GM19099 (cell line): ENCODE data around the gene PAFAH1B1.

Source experiments
- POLR2A ChIP-seq: IDR thresholded peaks from 3 replicates; pipeline ENCODE4 v1.6.1; 2011; ENCODE audit warnings: low read depth; ENCODE audit not compliant: insufficient read length; ENCODE audit errors: extremely low read depth

PAFAH1B1 gene

GRCh38 chr17:2621241-2621640 is 27.8 kb downstream of the PAFAH1B1 start:
- no peak for TF ChIP-seq POLR2A

GRCh38 chr17:2624292-2624731 is 30.9 kb downstream of the PAFAH1B1 start:
- no peak for TF ChIP-seq POLR2A

- no peak for TF ChIP-seq POLR2A
Observed at GRCh38 chr17:2631211-2631610, 37.8 kb downstream of the PAFAH1B1 start.

- TF ChIP-seq POLR2A = no peak
Observed at GRCh38 chr17:2634361-2634960, 41.0 kb downstream of the PAFAH1B1 start.

GRCh38 chr17:2635241-2635640 is 41.8 kb downstream of the PAFAH1B1 start:
- TF ChIP-seq POLR2A = no peak

- no peak for TF ChIP-seq POLR2A
Observed at GRCh38 chr17:2635675-2636074, 42.2 kb downstream of the PAFAH1B1 start.

GRCh38 chr17:2636169-2636930 is 42.9 kb downstream of the PAFAH1B1 start:
- TF ChIP-seq POLR2A = no peak

- no peak for TF ChIP-seq POLR2A
Observed at GRCh38 chr17:2637422-2637821, 44.0 kb downstream of the PAFAH1B1 start.

GRCh38 chr17:2644971-2645370 is 51.5 kb downstream of the PAFAH1B1 start:
- TF ChIP-seq POLR2A = no peak

- no peak for TF ChIP-seq POLR2A
Observed at GRCh38 chr17:2647957-2648356, 54.5 kb downstream of the PAFAH1B1 start.

GRCh38 chr17:2649191-2649590 is 55.7 kb downstream of the PAFAH1B1 start:
- no peak for TF ChIP-seq POLR2A

GRCh38 chr17:2655546-2655945 is 62.1 kb downstream of the PAFAH1B1 start:
- no peak for TF ChIP-seq POLR2A

GRCh38 chr17:2656283-2656682 is 62.8 kb downstream of the PAFAH1B1 start:
- TF ChIP-seq POLR2A = no peak

- no peak for TF ChIP-seq POLR2A
Observed at GRCh38 chr17:2672026-2672425, 78.6 kb downstream of the PAFAH1B1 start.

GRCh38 chr17:2680961-2681360 is 87.5 kb downstream of the PAFAH1B1 start:
- no peak for TF ChIP-seq POLR2A

- no peak for TF ChIP-seq POLR2A
Observed at GRCh38 chr17:2681650-2682049, 88.2 kb downstream of the PAFAH1B1 start.
